Neural progenitor cell (in vitro differentiated cells): ENCODE results near the gene POLN. TPM values are rescaled to one million over a fixed set of nuclear protein-coding genes. Genes with fewer than 3 reads are reported as not detected.
A peak's percentile ranks its signal among the peaks of the same experiment; 100 is the strongest.

Experiments
- DNase-seq: peaks from one replicate; pipeline ENCODE4 v3.0.0-alpha.2; 2016; ENCODE audit warnings: low spot score
- H2AFZ ChIP-seq: fragments of 200-600 bp; sonication (generic); replicated peaks from 2 replicates; pipeline ENCODE4 v1.6.1; 2016; ENCODE audit warnings: antibody characterized with exemption
- H3F3A ChIP-seq: fragments of 200-600 bp; sonication (generic); 2 replicates; pipeline ENCODE4 v1.6.1; 2016; ENCODE audit warnings: antibody characterized with exemption, low read depth
- H3K27ac ChIP-seq: fragments of 200-600 bp; sonication (generic); 2 replicates; pipeline ENCODE4 v1.5.1; 2016; ENCODE audit warnings: mild to moderate bottlenecking
- H3K27me3 ChIP-seq: fragments of 200-600 bp; sonication (generic); 2 replicates; pipeline ENCODE4 v1.6.1; 2016; ENCODE audit warnings: mild to moderate bottlenecking, moderate library complexity
- H3K36me3 ChIP-seq: fragments of 200-600 bp; sonication (generic); 2 replicates; pipeline ENCODE4 v1.5.1; 2016
- H3K4me1 ChIP-seq: fragments of 200-600 bp; sonication (generic); 2 replicates; pipeline ENCODE4 v1.6.1; 2016; ENCODE audit warnings: mixed run types
- H3K4me2 ChIP-seq: fragments of 200-600 bp; sonication (generic); 2 replicates; pipeline ENCODE4 v1.6.1; 2016
- H3K4me3 ChIP-seq: fragments of 200-600 bp; sonication (generic); 2 replicates; pipeline ENCODE4 v1.5.1; 2016
- H3K79me2 ChIP-seq: fragments of 200-600 bp; sonication (generic); 2 replicates; pipeline ENCODE4 v1.6.1; 2016; ENCODE audit warnings: low read depth
- H3K9ac ChIP-seq: fragments of 200-600 bp; sonication (generic); 2 replicates; pipeline ENCODE4 v1.6.1; 2016
- H3K9me3 ChIP-seq: fragments of 200-600 bp; sonication (generic); 2 replicates; pipeline ENCODE4 v1.5.1; 2016; ENCODE audit warnings: low read depth
- H4K20me1 ChIP-seq: fragments of 200-600 bp; sonication (generic); 2 replicates; pipeline ENCODE4 v1.6.1; 2016; ENCODE audit warnings: low read depth
- H3K27ac Mint-ChIP-seq: 3 replicates; pipeline ENCODE4 v1.8.0; 2021; ENCODE audit warnings: mixed read lengths
- H3K27me3 Mint-ChIP-seq: 2 replicates; pipeline ENCODE4 v1.8.0; 2022; ENCODE audit warnings: low read depth, mild to moderate bottlenecking, inconsistent platforms, moderate library complexity, mixed read lengths; ENCODE audit not compliant: insufficient read depth
- H3K36me3 Mint-ChIP-seq: 3 replicates; pipeline ENCODE4 v1.8.0; 2021; ENCODE audit warnings: mixed read lengths
- H3K4me1 Mint-ChIP-seq: 3 replicates; pipeline ENCODE4 v1.8.0; 2021; ENCODE audit warnings: mixed read lengths
- H3K4me3 Mint-ChIP-seq: 3 replicates; pipeline ENCODE4 v1.8.0; 2021; ENCODE audit warnings: mild to moderate bottlenecking, moderate library complexity, mixed read lengths
- H3K9me3 Mint-ChIP-seq: 3 replicates; pipeline ENCODE4 v1.8.0; 2020; ENCODE audit warnings: mixed read lengths
- EZH2 ChIP-seq: fragments of 200-600 bp; sonication (generic); IDR thresholded peaks from 2 replicates; pipeline ENCODE4 v1.6.1; 2017; ENCODE audit warnings: antibody characterized with exemption, mild to moderate bottlenecking, moderate library complexity
- EZH2phosphoT487 ChIP-seq: fragments of 200-600 bp; sonication (generic); IDR thresholded peaks from 2 replicates; pipeline ENCODE4 v1.6.1; 2017; ENCODE audit warnings: antibody characterized with exemption
- total RNA-seq: library from RNA; depleted of rRNA; stranded (reverse); fragments of >200 nt; gene quantifications from 2 replicates; pipeline ENCODE4 v1.2.3, GENCODE V29; 2015; ENCODE audit warnings: low replicate concordance
- TF ChIP-seq, protein P1 (sequence below): fragments of 200-600 bp; sonication (generic); IDR thresholded peaks from 2 replicates; pipeline ENCODE4 v1.5.1; 2017; ENCODE audit warnings: antibody characterized with exemption, mild to moderate bottlenecking

Gene POLN
- total RNA-seq, 1 donor from 2014 or later: 1.7 TPM

DNA sequence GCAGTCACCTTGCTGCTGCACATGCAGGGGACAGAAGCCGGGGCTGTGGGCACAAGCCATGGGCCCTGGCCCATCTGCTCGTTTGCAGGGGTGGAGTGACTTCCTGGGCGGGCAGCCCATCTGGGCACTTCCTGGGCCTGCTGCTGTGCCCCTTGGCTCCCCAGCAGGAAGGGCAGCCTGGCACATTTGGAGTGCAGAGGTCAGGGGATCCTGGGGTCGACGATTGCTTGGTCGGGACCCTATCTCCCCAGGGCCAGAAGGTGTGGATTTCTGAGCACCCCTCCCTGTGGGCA is 30.9 kb upstream of the POLN start:
- Mint-ChIP-seq H3K4me1 (peaks cover 20% of the 10 kb centered on the region), H3K4me3 (no peak overlapping the region), H3K27ac (no peak overlapping the region), H3K36me3 (no peaks in the 10 kb centered on the region), H3K9me3 (no peaks in the 10 kb centered on the region), H3K27me3 (peaks cover 2% of the 10 kb centered on the region)
- H3K27me3 ChIP-seq: no peaks in the 10 kb centered on the region
- DNase-seq: no peak
- peaks cover 10% of the 10 kb centered on the region for H3K4me1 ChIP-seq
- H4K20me1 ChIP-seq: no peaks in the 10 kb centered on the region
- TF ChIP-seq, protein P1, sequence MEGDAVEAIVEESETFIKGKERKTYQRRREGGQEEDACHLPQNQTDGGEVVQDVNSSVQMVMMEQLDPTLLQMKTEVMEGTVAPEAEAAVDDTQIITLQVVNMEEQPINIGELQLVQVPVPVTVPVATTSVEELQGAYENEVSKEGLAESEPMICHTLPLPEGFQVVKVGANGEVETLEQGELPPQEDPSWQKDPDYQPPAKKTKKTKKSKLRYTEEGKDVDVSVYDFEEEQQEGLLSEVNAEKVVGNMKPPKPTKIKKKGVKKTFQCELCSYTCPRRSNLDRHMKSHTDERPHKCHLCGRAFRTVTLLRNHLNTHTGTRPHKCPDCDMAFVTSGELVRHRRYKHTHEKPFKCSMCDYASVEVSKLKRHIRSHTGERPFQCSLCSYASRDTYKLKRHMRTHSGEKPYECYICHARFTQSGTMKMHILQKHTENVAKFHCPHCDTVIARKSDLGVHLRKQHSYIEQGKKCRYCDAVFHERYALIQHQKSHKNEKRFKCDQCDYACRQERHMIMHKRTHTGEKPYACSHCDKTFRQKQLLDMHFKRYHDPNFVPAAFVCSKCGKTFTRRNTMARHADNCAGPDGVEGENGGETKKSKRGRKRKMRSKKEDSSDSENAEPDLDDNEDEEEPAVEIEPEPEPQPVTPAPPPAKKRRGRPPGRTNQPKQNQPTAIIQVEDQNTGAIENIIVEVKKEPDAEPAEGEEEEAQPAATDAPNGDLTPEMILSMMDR: no peak
- TF ChIP-seq EZH2 (no peak), EZH2phosphoT487 (no peak)
- no peaks in the 10 kb centered on the region for H3K36me3 ChIP-seq
- H3F3A ChIP-seq: no peaks in the 10 kb centered on the region
- H3K79me2 ChIP-seq: no peaks in the 10 kb centered on the region
- no peak overlapping the region for H3K27ac ChIP-seq
- no peaks in the 10 kb centered on the region for H3K9me3 ChIP-seq
- no peak overlapping the region for H3K4me2 ChIP-seq
- H2AFZ ChIP-seq: no peak overlapping the region
- no peak overlapping the region for H3K9ac ChIP-seq
- no peak overlapping the region for H3K4me3 ChIP-seq

DNA sequence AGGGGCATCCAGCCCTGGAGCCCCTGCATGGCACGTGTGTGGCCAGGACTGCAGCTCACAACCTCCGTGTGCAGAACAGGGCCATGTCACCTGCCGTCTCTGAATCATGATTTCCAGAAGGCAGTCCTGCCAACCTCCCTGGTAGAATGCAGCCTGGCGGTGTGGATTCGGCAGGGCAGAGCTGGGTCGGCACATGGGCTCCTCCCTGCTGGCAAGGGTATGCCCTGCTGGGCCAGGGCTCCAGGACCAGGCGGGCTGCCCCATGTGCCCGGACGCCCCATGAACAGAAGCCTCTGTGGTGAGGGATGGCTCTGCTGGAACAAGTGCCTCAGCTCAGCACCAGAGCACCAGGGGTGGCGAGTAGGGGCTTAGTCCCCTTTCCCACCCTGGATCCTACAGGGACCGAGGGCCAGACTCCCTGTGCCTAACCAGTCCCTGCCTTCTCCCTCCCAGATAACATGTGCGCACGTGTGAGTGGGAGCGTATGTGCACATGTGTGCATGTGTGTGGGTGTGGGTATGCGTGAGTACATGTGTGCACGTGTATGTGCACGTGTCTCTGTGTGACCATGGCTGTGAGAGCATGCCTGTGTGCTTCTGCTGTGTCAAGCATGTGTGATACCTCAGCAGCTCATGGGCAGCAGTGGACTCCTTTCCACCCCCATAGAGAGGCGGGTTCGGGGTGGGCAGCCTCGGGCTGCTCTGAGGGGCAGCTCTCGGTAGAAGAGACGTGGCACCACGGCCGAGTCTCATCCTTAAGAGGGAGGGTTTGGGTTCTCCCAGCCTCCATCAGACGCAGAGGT is 30.3 kb upstream of the POLN start:
- H3K79me2 ChIP-seq: no peaks in the 10 kb centered on the region
- H3K4me3 ChIP-seq: no peak overlapping the region
- TF ChIP-seq EZH2 (no peak), EZH2phosphoT487 (no peak)
- TF ChIP-seq, protein P1: no peak
- no peak overlapping the region for H3K4me3 Mint-ChIP-seq
- H3K27ac Mint-ChIP-seq: peak overlapping the region; percentile 60
- H3K9me3 Mint-ChIP-seq: no peaks in the 10 kb centered on the region
- no peak overlapping the region for H3K4me2 ChIP-seq
- H3K27ac ChIP-seq: no peak overlapping the region
- H3K36me3 ChIP-seq: no peaks in the 10 kb centered on the region
- H3K27me3 Mint-ChIP-seq: peaks cover 2% of the 10 kb centered on the region
- no peak overlapping the region for H2AFZ ChIP-seq
- no peaks in the 10 kb centered on the region for H3F3A ChIP-seq
- no peaks in the 10 kb centered on the region for H3K27me3 ChIP-seq
- peaks cover 10% of the 10 kb centered on the region for H3K4me1 ChIP-seq
- H3K4me1 Mint-ChIP-seq: peaks cover 20% of the 10 kb centered on the region
- no peaks in the 10 kb centered on the region for H3K9me3 ChIP-seq
- H4K20me1 ChIP-seq: no peaks in the 10 kb centered on the region
- no peak for DNase-seq
- no peaks in the 10 kb centered on the region for H3K36me3 Mint-ChIP-seq
- no peak overlapping the region for H3K9ac ChIP-seq

DNA sequence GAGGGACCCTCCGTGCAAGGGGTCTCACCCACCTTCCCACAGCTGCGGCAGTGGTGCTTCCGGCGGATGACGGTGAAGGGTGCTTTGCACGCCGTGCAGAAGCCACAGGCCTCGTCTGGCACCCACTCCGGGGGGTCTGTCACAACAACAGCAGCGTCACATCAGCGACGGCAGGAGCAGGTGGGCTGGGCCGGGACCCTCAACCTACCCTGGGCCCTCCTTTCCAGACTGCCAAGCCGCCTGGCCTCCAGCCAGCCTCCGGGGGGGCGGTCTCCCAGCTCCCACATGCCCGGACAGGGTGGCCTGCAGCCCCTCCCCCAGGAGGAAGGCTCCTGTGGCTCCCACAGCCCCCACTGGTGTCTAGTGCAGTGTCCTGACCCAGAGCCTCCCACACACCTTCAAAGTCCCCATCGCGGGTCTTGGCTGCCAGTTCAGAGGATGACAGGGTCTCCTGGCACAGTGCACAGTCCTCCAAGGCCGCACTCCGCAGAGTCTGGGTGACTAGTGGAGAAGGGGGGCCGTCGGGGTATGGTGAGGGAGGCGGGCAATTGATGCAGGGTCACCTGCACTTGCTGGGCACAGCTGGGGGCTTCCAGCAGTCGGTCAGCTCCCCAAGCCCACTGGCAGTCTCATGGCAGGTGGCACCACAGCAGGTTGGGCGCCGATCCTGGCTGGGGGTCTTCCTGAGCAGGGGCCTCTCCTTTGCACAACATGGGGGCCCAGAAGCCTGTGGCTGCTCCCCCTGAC is 29.5 kb upstream of the POLN start:
- H3K9me3 Mint-ChIP-seq: no peaks in the 10 kb centered on the region
- H3K9me3 ChIP-seq: no peaks in the 10 kb centered on the region
- TF ChIP-seq, protein P1: no peak
- TF ChIP-seq EZH2phosphoT487: no peak
- no peak for TF ChIP-seq EZH2
- DNase-seq: no peak
- H3K4me1 ChIP-seq: peaks cover 10% of the 10 kb centered on the region
- peaks cover 2% of the 10 kb centered on the region for H3K27me3 Mint-ChIP-seq
- H3K4me3 Mint-ChIP-seq: no peak overlapping the region
- no peak overlapping the region for H3K27ac ChIP-seq
- H3K27ac Mint-ChIP-seq: no peak overlapping the region
- no peak overlapping the region for H3K4me3 ChIP-seq
- peaks cover 20% of the 10 kb centered on the region for H3K4me1 Mint-ChIP-seq
- H3K27me3 ChIP-seq: no peaks in the 10 kb centered on the region
- no peaks in the 10 kb centered on the region for H3K36me3 ChIP-seq
- no peak overlapping the region for H3K4me2 ChIP-seq
- no peaks in the 10 kb centered on the region for H3K79me2 ChIP-seq
- no peaks in the 10 kb centered on the region for H3K36me3 Mint-ChIP-seq
- H4K20me1 ChIP-seq: no peaks in the 10 kb centered on the region
- H3F3A ChIP-seq: no peaks in the 10 kb centered on the region
- no peak overlapping the region for H3K9ac ChIP-seq
- H2AFZ ChIP-seq: no peak overlapping the region
